Parathyroid adenoma (tissue), 2 donors: ENCODE results near the gene TRIM28.

ENCODE experiments used
- H2AFZ ChIP-seq: fragments of 300-600 bp; sonication (generic); one replicate; pipeline ENCODE4 v1.7.0; 2017; ENCODE audit warnings: antibody characterized with exemption, mild to moderate bottlenecking
- H3K27ac ChIP-seq: fragments of 300-600 bp; sonication (generic); one replicate; pipeline ENCODE4 v1.7.0; 2017
- H3K27me3 ChIP-seq: fragments of 300-600 bp; sonication (generic); one replicate; pipeline ENCODE4 v1.7.0; 2017; ENCODE audit warnings: low read length; ENCODE audit not compliant: control insufficient read depth, insufficient read depth
- H3K36me3 ChIP-seq: fragments of 300-600 bp; sonication (generic); one replicate; pipeline ENCODE4 v1.7.0; 2017; ENCODE audit warnings: low read length; ENCODE audit not compliant: control insufficient read depth, insufficient read depth
- H3K4me1 ChIP-seq: fragments of 300-600 bp; sonication (generic); one replicate; pipeline ENCODE4 v1.7.0; 2017; ENCODE audit warnings: control low read depth
- H3K4me2 ChIP-seq: fragments of 300-600 bp; sonication (generic); one replicate; pipeline ENCODE4 v1.7.0; 2017; ENCODE audit warnings: low read length
- H3K4me3 ChIP-seq: fragments of 300-600 bp; sonication (generic); one replicate; pipeline ENCODE4 v1.7.0; 2017; ENCODE audit warnings: low read depth, low read length
- H3K79me2 ChIP-seq: fragments of 300-600 bp; sonication (generic); one replicate; pipeline ENCODE4 v1.7.0; 2017; ENCODE audit warnings: control low read depth
- H3K9ac ChIP-seq: fragments of 300-600 bp; sonication (generic); one replicate; pipeline ENCODE4 v1.7.0; 2017; ENCODE audit warnings: mild to moderate bottlenecking
- H3K9me3 ChIP-seq: fragments of 300-600 bp; sonication (generic); one replicate; pipeline ENCODE4 v1.7.0; 2017; ENCODE audit warnings: low read length; ENCODE audit not compliant: control insufficient read depth
- CTCF ChIP-seq: fragments of 300-600 bp; sonication (generic); IDR thresholded peaks from one replicate; pipeline ENCODE4 v1.7.0; 2017; ENCODE audit warnings: antibody characterized with exemption, mild to moderate bottlenecking
- donor health status: primary hyperparathyroidism.

TRIM28 gene

GRCh38 chr19:58519355-58520256 is 24.3 kb upstream of the TRIM28 start, which contains the start of gene ZBTB45:
Gene ZBTB45 (minus strand): TSS chr19:58519810. CDS start chr19:58517673, 2,137 bp downstream.
- Histone ChIP-seq H3K4me3 (peak within 1 kb of the TSS; percentile 91), H3K4me1 (peaks cover 9% of the 10 kb centered on the region), H2AFZ (peak within 1 kb of the TSS; percentile 83), H3K27me3 (no peaks in the 10 kb centered on the region), H3K79me2 (peaks cover 32% of the 10 kb centered on the region), H3K9ac (peak within 1 kb of the TSS; percentile 95), H3K4me2 (peak within 1 kb of the TSS; percentile 75), H3K9me3 (no peaks in the 10 kb centered on the region), H3K36me3 (no peaks in the 10 kb centered on the region), H3K27ac (peak within 1 kb of the TSS; percentile 92)
- TF ChIP-seq CTCF, result peak; percentile 78

DNA sequence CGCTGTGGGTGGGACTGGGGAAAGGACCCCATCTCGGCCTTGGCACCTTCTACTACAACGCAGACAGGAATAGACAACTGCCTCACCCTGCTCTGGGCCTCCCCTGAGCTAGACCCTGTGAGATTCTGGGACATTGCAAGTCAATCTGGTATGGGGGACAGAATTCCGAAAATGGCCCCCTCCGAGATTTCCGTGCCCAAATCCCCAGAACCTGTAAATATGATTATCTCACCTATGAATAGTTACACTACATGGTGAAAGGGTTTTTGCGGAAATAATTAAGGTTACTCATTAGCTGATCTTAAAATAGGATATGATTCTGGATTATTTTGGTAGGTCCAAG is 23.6 kb upstream of the TRIM28 start:
- Histone ChIP-seq H3K4me2 (peak overlapping the region; percentile 75), H3K27ac (peak overlapping the region; percentile 92), H2AFZ (peak overlapping the region; percentile 83), H3K36me3 (no peaks in the 10 kb centered on the region), H3K4me3 (peak overlapping the region; percentile 91), H3K4me1 (peaks cover 8% of the 10 kb centered on the region), H3K27me3 (no peaks in the 10 kb centered on the region), H3K79me2 (peaks cover 28% of the 10 kb centered on the region), H3K9me3 (no peaks in the 10 kb centered on the region), H3K9ac (no peak overlapping the region)
- TF ChIP-seq CTCF, result no peak

- TF ChIP-seq CTCF, result no peak
Measured at GRCh38 chr19:58521651-58522050, 22.2 kb upstream of the TRIM28 start.

GRCh38 chr19:58522709-58523108 is 21.2 kb upstream of the TRIM28 start:
- Histone ChIP-seq H3K9me3 (no peaks in the 10 kb centered on the region), H3K9ac (no peak overlapping the region), H3K36me3 (no peaks in the 10 kb centered on the region), H3K4me1 (peaks cover 8% of the 10 kb centered on the region), H2AFZ (no peak overlapping the region), H3K27ac (no peak overlapping the region), H3K4me3 (no peak overlapping the region), H3K27me3 (no peaks in the 10 kb centered on the region), H3K4me2 (no peak overlapping the region), H3K79me2 (peaks cover 4% of the 10 kb centered on the region)
- TF ChIP-seq CTCF, result no peak

More at GRCh38 chr19:58521651-58522050, 22.2 kb upstream of the TRIM28 start:
- H3K9ac ChIP-seq, result no peak overlapping the region
- H3K27ac ChIP-seq, result no peak overlapping the region
- H3K4me3 ChIP-seq, result no peak overlapping the region
- H2AFZ ChIP-seq, result no peak overlapping the region
- H3K9me3 ChIP-seq, result no peaks in the 10 kb centered on the region
- no peak overlapping the region for H3K4me2 ChIP-seq
- no peaks in the 10 kb centered on the region for H3K27me3 ChIP-seq
- H3K36me3 ChIP-seq, result no peaks in the 10 kb centered on the region
- peaks cover 8% of the 10 kb centered on the region for H3K4me1 ChIP-seq
- peaks cover 15% of the 10 kb centered on the region for H3K79me2 ChIP-seq
